Astrocyte of the cerebellum (primary cell): ENCODE measurements around the gene GSDMA.

Experiments
- DNase-seq: peaks from one replicate; pipeline ENCODE4 v3.0.0-alpha.2; 2011; ENCODE audit warnings: low read depth
- H3K4me3 ChIP-seq: 2 replicates; pipeline ENCODE4 v1.5.1; 2011; ENCODE audit warnings: mild to moderate bottlenecking, low read depth, low read length, moderate library complexity
- in situ Hi-C: cut with HindIII; loops from 2 replicates; pipeline ENCODE4 v1.10.0; 2017; ENCODE audit warnings: low sequenced_read_pairs
- TF ChIP-seq, protein P1 (sequence below): IDR thresholded peaks from 2 replicates; pipeline ENCODE4 v1.5.1; 2012; ENCODE audit warnings: low read length, low read depth, moderate library complexity, mild to moderate bottlenecking; ENCODE audit errors: missing control alignments

The GSDMA gene

GRCh38 chr17:40019140-40019991, 56.6 kb downstream of the GSDMA start:
- DNase-seq: peak; percentile 55
- in situ Hi-C loops: no loop called here
- H3K4me3 ChIP-seq: no peak overlapping the region
- TF ChIP-seq, protein P1, sequence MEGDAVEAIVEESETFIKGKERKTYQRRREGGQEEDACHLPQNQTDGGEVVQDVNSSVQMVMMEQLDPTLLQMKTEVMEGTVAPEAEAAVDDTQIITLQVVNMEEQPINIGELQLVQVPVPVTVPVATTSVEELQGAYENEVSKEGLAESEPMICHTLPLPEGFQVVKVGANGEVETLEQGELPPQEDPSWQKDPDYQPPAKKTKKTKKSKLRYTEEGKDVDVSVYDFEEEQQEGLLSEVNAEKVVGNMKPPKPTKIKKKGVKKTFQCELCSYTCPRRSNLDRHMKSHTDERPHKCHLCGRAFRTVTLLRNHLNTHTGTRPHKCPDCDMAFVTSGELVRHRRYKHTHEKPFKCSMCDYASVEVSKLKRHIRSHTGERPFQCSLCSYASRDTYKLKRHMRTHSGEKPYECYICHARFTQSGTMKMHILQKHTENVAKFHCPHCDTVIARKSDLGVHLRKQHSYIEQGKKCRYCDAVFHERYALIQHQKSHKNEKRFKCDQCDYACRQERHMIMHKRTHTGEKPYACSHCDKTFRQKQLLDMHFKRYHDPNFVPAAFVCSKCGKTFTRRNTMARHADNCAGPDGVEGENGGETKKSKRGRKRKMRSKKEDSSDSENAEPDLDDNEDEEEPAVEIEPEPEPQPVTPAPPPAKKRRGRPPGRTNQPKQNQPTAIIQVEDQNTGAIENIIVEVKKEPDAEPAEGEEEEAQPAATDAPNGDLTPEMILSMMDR: no peak

DNA sequence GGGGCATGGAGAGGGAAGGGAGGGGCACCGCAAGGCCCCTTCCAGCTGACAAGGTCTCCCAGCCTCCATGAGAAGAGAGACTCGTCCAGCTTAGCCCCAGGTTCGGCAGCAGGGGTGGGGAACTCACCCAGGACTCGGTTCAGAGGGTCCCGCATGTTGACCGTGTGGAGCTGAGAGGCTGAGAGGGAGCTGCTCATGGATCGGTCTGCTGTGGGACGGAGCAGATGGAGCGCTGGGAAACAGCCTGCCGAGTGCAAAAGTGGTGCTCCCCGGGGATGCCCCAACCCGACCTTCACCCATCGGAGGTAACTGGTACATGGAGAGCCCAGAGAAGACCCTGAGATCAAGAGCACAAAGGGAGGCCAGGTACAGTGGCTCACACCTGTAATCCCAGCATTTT, 57.3 kb downstream of the GSDMA start:
- no peak overlapping the region for H3K4me3 ChIP-seq
- in situ Hi-C loops: no loop called here
- DNase-seq: no peak
- TF ChIP-seq, protein P1: no peak

DNA sequence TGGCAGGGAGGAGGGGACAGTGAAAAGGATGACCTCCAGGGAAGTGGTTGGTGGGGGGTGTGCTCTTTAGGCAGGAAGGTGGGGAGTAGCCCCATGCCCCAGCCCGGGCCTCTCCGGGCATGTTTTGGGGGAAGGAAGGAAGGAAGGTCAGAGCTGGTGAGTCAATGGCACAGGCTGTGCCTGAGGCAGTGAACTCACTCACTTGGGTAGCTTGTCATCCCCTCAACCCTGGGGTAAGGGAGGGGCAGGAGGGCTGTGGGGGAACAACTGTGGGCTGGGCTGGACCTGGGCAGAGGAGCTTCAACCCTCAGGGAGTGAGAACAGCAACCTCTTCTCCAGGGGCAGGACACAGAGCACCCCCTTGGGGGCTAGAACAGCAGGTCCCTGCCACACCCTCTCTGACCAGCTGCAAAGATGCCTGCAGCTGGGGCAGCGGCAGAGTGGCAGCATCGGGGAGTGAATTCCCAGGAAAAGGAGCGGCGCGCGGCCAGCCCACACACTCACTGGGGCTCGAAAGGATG, 58.7 kb downstream of the GSDMA start:
- TF ChIP-seq, protein P1: no peak
- H3K4me3 ChIP-seq: no peak overlapping the region
- in situ Hi-C loops: no loop called here
- no peak for DNase-seq

GRCh38 chr17:40022497-40022896, 59.7 kb downstream of the GSDMA start:
- in situ Hi-C loops: no loop called here
- H3K4me3 ChIP-seq: no peak overlapping the region
- no peak for DNase-seq
- TF ChIP-seq, protein P1: no peak

DNA sequence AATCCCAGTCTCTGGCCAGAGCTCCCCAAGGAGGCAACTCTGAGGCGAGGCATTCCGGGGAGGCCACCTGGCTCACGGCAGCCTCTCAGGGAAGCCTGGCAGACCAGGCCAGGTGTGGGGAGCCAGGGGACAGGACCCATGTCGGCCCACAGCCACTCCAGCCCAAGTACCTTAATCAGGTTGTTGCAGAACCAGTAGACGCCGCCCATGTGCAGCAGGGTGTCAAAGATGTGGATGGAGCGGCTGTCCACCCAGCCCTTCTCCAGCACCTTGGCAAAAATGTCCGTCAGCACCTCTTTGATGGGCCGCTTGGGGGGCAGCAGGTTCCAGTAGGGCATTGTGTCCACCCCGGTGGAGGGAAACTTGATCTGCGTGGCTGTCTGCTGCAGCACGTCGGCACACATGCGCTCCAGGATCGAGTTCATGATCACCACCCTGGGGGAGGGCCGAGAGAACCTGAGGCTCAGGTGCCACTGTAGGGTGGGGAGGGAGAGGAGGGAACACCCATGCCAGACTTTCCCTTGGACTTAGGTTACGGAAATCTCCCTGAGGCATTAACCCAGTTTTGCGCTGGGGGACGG, 60.2 kb downstream of the GSDMA start:
- TF ChIP-seq, protein P1: no peak
- in situ Hi-C loops: no loop called here

DNA sequence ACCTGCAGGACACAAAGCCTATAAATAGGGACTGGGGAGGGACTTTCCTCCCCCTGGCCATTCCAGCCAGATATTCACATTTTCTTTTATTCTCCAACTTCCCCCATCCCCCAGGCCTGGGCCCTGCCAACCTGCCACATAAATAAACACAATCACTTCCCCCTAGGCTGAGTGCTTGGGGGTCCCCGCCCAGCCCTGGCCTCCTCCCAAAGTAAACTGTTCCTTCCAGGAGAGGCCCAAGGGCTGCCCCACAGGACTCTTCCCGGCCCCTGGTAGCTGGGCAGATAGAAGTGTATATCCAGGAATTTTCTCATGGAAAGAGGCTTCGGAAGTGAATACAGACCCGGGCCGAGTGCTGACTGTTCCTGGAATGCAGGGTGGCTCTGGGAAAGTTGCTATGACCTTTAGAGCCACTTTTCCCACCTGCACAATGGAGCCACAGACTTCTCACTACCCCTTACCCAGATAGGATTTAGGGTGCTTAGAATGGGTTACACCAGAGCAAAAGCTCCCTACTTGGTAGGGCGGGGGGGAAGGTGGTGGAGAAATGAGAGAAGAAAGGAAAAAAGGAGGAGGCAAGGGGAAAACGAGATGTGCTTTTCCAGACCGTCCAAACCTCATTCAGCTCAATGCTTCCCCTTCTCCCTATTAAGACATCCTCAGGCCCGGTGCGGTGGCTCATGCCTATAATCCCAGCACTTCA, 60.9 kb downstream of the GSDMA start:
- in situ Hi-C loops: no loop called here
- no peak overlapping the region for H3K4me3 ChIP-seq
- no peak for DNase-seq
- TF ChIP-seq, protein P1: no peak

More for the DNA sequence above, 60.2 kb downstream of the GSDMA start:
- no peak overlapping the region for H3K4me3 ChIP-seq
- no peak for DNase-seq
